NCI-H82 (cell line): ENCODE data around the gene OMG.
"Not testable (repeated sequence)": the region's sequence is repeated elsewhere in the genome, so short reads cannot be mapped to it uniquely, and the experiment has no call there.

Experiments used
- DNase-seq: peaks from one replicate; lab custom pipeline; 2025; lab: John Stamatoyannopoulos, UW

Gene OMG

DNA sequence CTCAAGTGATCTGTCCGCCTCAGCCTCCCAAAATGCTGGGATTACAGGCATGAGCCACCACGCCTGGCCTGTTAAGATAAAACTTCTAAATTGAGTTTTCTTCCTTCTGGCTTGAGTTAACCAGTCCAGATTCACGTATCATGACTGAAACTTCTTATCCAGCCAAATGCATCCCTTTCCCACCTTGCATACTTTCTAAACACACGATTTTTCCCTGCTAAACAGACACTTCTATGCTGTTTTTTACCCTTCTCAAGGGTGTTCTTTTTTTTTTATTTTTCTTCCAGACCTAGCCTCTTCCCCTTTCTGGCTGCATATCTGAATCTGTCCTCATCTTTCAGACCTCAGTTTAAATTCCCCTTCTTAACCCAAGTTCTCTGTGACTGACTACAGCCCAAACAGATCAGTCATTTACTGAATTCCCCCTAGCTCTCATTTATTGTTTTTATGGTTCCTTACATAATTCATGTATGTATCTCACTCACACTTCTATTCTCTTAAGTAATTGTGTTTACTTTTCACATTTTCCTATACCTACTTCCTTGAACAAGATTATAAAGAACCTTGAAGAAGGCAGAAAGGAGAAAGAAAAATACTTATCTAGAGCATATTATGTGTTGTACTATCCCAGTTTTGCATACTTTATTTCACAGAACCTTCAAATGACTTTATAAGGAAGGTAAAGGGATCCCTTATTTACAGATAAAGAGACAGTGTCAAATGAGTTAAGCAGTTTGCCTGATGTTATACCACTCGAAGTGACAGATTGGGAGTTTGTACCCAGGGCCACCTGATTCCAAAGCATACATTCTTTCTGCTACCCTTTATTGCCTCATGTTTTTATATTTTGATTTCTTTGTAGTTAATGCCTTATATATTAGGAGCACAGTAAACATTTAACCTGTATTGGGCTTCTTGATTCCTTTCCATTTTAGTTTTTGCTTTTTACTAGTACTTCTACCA lies 11.6 kb upstream of the OMG start:
- no peak for DNase-seq

DNA sequence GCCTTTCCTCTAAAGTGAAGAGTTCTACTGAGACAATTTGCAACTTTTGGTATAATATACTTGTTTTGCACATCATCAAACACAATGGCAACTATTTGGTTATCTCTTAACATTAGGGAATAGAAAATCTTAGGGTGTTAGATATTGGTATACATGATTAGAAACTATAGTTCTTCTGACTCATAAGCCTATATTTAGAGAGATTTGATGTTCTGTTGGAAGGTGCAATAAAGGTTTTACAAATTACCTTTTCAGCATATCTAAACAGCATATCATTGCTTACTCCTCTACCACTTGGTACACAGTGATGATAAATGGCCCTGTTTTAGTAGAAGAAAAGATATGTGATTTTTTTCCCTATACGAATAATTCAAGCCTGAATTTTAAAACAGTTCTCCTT lies 10.6 kb upstream of the OMG start:
- DNase-seq, result no peak

DNA sequence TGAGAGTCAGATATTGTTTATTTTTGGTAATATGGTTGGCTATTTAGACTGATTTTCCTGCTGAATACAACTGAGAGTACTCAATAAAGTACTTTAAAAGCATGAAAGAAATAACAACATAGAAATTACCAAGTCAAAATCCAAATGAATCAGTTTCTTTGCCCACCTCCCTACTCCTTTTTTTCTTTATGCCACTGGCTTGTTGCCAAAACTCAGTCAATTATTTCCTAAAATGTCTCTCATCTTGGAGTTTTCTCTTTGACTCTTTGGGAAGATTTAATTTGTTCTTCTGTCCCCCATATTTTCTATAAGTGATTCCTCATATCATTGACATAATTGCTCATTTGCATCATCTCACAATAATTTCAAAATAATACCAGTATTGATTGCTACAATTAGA lies 2.6 kb upstream of the OMG start:
- DNase-seq, result no peak

DNA sequence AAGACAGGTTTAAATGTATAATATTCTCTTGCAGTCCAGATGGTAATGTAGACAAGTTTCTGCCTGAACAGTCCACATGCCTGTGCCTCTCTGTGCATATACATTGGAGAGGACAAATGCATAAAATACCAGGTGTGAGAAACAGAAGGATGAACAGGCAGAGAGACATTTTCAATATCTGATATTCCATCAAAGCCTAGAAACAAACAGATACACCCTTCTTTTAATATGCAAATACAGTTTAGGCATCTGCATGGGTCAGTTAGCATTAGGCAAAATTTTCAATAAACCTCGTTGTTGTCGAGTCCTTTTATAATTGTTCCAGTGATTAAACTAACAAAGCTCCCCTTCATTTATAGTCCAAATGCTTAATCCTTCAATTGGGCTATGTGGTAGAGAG lies 897 bp downstream of the OMG start:
- DNase-seq, result no peak

DNA sequence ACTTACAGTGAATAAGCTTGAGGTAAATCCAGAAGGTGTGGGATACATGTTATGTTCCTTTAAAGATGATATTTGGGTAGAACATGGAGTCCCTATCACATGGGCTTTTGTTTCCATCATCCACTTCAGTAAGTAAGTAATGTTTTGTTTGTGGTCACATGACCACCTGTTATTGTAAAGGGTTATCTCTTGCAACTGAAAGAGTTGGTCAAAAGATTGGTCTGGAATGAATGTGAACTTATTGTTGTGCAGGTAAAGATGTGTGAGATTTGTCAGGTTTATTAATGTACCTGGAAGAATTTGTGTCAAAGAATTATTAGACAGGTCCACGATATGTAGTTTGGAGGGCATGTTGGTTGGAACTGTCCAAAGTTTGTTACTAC lies 1.6 kb downstream of the OMG start:
- no peak for DNase-seq

DNA sequence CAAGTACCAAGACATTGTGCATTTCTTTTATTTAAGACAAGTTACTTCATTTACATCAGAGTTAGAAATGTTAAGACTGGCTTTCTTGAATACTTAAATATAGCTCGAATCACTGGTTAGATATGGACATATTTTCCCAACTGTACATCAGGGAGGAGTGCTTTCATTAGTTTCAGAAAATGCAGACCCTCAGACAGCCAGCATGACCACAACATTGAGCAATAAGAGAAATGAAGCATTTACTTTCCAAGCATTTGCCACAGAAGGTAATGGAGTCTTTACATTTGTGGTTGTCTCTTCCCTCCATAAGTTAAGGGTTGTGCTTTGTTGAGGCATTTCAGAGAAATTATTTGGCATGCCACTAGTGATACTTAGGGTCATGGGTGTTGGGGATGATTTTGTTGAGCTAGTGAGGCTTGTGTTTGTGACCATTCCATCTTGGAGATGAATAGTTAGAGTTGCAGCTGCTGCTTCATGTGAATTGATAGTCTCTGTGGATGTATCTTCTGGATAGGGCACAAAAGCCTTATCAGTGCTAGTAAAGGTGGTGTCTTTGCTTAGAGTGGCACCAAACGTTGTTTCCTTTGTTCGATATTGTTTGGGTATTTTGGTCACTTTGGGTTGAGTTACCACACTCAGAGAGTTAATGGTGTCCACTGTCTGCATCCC lies 2.1 kb downstream of the OMG start:
- DNase-seq, result no peak

DNA sequence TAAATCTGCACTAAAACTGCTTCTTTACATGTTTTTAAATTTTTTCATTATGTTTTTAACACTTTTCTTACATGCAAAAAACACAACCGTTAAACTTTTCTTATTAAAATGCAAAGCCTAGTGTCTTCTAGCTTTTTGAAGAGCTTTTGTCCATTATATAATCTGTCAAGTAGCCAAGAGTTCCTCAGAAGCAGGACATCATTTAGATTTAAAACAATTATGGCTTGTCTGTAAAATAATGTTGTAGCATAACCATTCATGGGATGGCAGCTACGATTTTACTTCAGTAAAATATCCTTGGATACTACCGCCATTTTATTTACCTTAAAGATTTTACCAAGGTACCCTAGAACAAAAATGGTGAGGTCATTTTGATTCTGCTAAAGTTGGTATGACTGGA lies 2.8 kb downstream of the OMG start:
- no peak for DNase-seq

DNA sequence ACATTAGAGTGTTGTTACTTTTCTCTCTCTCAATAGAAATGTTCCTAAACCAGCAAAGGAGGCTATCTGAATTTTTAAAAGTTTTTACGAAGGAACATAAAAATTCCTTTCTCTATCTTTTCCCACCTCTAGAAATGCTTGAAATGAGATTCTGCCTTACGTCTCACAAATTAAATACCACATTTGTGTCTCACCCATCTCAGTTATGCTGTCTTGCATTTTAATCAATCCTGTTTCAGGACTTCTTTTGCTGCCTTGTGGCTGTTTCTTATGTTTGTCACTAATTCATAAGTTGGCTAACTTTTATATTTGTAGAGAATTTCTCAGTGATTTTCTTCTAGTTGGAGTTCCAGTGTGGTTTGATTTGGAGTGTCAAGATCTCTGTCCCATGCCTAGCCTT lies 3.5 kb downstream of the OMG start:
- DNase-seq, result no peak

DNA sequence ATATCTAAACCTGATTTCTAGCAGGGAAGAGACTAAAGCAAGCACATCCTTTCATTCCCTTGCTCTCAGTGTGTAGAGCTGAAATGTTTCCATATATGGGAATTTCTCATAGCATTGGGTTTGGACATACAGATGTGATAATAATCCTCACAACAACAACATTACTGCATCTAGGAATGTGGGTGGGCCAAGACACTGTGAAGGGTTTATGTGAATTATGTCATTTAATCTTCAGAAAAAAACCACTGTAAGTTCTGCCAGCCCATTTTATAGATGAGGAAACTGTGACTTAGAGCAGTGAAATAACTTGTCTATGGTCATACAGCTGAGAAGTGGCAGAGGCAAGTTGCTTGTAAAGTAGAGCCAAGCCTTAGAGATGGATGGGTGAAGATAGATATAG lies 5.2 kb downstream of the OMG start:
- DNase-seq, result no peak

DNA sequence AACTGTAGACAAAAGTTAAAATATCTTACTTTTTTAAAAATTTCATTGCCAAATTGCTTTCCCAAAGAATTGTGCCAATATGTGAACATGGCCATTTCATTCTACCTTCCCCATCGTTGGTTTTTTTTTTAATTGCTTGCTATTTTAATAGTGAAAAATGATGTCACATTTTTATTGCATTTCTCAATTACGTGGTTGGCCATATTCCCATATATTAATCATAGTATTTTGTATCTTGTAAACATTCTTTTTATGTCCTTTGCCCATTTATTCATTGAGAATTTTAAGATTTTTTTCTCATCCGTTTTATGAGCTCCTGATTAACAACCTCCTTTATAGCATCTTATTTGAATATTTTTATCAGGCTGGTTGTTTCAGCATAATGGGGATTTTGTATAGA lies 7.2 kb downstream of the OMG start:
- DNase-seq, result no peak

DNA sequence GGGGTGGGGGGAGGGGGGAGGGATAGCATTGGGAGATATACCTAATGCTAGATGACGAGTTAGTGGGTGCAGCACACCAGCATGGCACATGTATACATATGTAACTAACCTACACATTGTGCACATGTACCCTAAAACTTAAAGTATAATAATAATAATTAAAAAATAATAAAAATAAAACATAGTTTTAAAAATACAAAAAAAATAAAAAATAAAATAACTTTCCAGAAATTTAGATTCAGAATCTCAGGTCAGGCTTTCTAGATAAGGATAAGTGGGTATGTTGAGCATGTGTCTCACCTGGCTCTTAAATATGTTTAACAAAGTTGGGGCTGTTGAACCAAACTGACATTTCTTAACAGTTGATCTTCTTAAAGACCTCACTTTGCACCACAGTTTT lies 9.1 kb downstream of the OMG start:
- not testable (repeated sequence) for DNase-seq

DNA sequence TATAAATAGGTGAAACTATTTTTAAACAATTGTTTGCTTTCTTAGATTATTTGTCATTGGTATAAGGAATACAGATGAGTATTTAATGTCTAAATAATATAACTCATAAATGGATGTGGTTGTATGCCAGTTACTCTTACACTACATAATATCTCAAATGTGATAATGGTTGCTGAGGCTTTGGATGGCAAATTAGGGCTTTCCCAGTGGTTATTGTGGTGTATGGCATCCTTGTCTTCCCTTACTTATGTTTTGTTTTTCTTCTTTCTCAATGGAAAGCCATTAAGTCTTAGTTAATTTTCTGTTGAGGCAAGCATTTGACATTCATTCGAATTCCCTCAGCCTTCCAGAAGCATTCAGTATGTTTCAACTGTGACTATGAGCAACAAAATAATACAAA lies 10.5 kb downstream of the OMG start:
- DNase-seq, result no peak

DNA sequence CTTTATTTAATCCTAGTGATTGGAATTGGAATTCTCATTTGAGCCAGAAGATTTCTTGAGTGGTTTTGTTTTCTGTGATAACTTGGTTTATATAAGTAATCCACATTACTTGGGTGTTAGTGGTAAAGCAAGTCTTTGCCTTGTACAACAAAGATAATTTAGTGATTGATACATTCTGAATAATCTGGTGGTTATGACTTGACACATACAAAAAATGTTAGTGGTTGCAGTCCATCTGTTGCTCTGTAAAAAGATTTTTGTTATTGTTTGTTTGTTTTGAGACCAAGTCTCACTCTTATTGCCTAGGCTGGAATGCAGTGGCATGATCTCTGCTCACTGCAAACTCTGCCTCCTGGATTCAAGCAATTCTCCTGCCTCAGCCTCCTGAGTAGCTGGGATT lies 13.2 kb downstream of the OMG start:
- no peak for DNase-seq

DNA sequence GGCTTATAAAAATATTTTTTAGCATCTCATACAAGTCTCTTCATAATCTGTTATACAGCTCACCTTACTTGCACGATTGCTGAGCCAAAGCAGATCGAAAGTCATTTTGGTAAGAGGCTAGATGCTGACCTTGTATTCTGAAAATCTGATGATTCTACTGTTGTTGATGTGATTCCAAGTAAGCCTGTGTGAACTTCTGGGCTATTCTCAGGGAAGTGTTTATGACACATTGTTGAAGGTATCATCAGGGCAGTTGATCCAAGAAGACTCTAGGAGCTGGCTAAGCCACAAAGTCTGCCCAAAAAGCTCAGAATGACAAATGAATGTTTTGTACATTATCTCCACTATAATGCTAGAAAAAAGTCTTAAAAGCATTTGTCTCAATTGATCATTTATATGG lies 16.0 kb downstream of the OMG start:
- DNase-seq, result no peak

DNA sequence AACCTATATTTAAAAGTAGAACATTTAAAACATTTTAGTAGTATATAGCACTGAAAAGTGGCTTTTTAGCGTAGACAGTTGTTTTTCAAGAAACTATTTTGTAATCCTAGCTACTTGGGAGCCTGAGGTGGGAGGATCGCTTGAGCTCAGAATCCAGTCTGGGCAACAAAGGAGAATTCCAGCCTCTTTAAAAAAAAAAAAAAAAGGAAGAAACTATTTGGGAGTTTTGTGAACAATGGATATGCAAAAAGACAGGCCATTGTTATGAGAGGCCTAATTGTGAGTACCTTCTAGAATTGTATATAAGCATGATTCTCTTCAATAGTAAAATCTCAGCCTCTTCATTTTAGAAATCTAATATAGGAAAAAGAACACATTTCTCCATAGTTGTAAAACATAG lies 17.6 kb downstream of the OMG start:
- no peak for DNase-seq

DNA sequence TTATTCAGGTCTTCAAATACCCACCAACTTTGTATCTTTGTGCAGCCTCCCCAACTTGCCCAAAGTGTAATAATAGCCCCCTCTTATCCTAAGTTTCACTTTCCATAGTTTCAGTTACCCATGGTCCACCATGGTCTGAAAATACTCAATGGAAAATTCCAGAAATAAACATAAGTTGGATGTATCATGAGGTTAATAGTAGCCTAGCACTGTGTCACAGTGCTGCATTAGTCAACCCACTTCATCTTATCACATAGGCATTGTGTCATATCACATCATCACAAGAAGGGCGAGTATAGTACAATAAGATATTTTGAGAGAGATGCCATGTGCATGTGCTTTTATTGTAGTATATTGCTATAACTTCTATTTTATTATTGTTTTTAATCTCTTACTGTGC lies 21.9 kb downstream of the OMG start:
- no peak for DNase-seq

DNA sequence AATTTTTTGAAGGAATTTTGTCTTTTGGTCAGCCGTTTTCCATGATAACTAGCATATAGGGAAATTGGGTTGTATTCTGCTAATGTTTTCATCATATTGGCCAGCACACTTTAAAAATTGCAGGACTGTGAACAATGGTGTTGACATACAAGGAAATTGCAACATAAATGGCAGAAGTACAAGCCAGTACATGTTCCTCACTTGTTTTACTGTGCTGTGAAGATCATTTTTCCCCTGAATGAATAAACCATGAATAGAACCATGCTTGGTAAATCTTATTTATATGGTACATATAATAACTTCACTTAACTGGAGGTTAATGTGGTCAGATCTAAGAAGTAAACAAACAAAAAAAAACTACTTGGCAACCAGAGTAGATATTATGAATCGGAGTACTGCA lies 22.8 kb downstream of the OMG start:
- DNase-seq, result no peak

DNA sequence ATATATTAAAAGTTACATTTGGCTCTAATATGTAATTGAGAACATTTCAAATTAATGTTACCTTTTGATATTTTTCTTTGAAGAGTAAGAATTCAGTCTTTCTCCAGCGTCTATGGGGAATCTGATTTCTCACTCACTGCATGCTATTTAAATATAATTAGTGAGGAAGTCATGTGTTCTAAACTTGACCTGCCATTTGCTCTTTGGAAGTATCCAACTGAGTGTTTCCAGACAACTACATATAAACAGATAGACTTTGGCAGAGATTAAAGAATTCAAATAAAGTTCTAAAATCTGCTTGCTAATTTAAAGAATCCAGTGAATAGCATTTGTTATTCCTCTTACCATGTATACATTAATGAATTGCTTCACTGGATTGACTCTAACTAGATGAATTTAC lies 23.5 kb downstream of the OMG start:
- DNase-seq, result no peak

DNA sequence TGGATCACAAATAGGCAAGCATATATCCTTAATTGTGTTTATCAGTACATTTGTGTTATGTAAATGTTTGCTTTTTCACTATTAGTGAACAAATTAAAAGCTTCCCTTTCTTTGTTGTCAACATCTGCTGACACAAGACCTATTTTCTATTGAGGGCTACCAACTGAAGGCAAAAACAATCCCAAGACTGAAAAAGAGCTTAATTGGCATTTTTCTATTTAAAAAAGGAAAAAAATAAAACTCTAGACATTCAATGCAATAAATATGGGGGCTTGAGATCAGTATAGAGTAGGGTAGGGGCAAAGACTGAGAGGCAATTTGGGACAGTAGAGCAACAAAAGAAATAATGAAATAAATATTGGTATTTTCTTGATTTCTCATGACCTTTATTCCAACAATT lies 24.2 kb downstream of the OMG start:
- DNase-seq, result no peak

DNA sequence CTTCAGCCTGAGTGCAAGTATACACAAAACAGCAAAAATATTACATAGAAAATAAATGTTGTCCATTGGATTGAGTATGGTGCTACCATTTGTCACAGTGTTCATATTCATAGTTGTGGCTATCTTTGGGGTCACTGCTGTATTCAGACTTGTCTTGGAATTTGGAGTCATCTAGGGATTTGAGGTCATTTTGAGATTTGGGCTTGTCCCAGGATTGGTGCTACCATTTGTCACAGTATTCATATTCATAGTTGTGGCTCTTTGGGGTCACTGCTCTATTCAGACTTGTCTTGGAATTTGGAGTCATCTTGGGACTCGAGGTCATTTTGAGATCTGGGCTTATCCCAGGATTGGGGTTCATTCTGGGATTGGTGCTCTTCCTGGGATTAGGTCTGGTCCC lies 24.8 kb downstream of the OMG start:
- DNase-seq, result no peak

DNA sequence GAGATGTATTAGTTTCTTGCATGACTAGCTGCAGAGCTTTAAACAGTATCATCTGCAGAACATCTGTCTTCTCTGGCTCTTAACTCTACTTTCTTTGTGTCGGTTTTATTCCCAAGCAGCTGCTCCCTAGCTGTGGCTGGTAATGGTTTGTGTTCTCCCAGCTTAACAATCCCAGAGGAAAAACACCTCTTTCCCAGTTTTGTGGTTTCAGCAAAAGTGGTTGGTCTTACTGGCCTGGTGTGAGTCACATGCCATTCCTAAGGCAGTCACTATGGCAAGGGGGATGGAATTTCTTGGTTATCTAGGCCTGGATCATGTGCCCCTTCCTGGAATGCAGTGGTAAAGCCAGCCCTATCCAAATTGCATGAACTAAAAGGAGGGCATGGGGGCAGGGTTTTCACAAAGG lies 27.5 kb downstream of the OMG start:
- no peak for DNase-seq

DNA sequence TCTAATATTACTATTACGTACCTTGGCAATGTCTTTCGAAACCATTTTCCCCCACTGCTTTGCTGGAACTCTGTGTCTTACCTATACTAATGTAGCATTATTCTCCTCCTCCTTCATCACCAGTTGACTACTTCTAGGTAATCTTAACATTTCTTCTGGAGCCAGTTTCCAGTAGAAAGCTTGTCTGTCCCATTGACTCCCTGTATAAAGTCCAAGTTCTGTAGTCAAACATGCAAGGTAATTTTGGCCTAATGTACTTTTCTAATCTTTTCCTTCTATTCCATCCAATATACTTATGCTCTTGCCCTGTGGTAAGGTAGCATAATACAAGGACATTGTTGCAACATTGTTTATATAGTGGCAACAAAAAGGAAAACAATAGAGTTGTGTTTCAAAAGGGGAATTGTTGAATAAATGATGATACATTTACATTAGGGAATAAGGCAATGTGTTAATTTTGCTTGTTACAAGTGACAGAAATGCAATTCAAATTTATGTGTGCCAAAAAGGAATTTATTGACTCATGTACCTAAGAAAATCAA lies 27.9 kb downstream of the OMG start:
- no peak for DNase-seq

DNA sequence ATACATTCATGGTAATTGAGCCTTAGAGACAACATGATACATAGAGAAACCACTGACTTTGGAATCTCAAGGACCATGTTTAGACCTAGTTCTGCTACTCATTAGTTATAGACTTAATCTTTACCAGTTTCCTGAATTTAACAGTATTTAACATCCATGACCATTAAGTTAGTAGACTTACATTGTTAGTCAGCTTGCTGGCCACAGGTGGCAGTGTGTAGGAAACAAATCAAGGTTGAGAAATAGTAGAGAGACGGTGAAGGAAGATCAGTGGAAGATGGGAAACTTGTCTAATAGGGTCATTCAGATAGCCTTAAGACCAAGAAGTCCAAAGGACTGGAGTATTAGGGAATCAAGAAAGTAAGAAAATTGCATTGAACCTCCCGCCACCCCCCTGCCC lies 31.0 kb downstream of the OMG start:
- no peak for DNase-seq
